Activated T-helper 1 cell treated with anti-CD3 and anti-CD28 coated beads, Interleukin-12 subunit alpha, Interleukin-12 subunit beta, Interleukin-2, Interleukin-4 antibody, amounts not matched to agents 30 ng/mL and 10 ng/mL and 1 ng/mL, durations not matched to agents 14 hours and 24 hours and 36 hours (primary cell): ENCODE measurements around the gene LAMB1. TPM values are rescaled to one million over a fixed set of nuclear protein-coding genes. Genes with fewer than 3 reads are reported as not detected.

Experiments
- DNase-seq: peaks from one replicate; pipeline ENCODE4 v3.0.0; 2021; ENCODE audit warnings: low spot score
- H3K27ac Mint-ChIP-seq: one replicate; pipeline ENCODE4 v1.8.0; 2021; ENCODE audit warnings: mild to moderate bottlenecking, mixed read lengths
- H3K27me3 Mint-ChIP-seq: one replicate; pipeline ENCODE4 v1.8.0; 2022; ENCODE audit warnings: mild to moderate bottlenecking, moderate library complexity, mixed read lengths; ENCODE audit not compliant: insufficient read depth
- H3K36me3 Mint-ChIP-seq: one replicate; pipeline ENCODE4 v1.8.0; 2021; ENCODE audit warnings: low read depth, mixed read lengths
- H3K4me1 Mint-ChIP-seq: one replicate; pipeline ENCODE4 v1.8.0; 2021; ENCODE audit warnings: low read depth, mixed read lengths
- H3K4me3 Mint-ChIP-seq: one replicate; pipeline ENCODE4 v1.8.0; 2021; ENCODE audit warnings: mild to moderate bottlenecking, moderate library complexity, mixed read lengths
- H3K9me3 Mint-ChIP-seq: one replicate; pipeline ENCODE4 v1.8.0; 2021; ENCODE audit warnings: mixed read lengths
- intact Hi-C: fragments of 100-400 bp; cut with micrococcal nuclease; formaldehyde crosslinking; loops from one replicate; pipeline ENCODE4 v1.15.1; 2024
- total RNA-seq: library from RNA; stranded (reverse); gene quantifications from 2 replicates; pipeline ENCODE4 v1.2.3, GENCODE V29; 2022

The LAMB1 gene
- not detected in 2 replicates for total RNA-seq

DNA sequence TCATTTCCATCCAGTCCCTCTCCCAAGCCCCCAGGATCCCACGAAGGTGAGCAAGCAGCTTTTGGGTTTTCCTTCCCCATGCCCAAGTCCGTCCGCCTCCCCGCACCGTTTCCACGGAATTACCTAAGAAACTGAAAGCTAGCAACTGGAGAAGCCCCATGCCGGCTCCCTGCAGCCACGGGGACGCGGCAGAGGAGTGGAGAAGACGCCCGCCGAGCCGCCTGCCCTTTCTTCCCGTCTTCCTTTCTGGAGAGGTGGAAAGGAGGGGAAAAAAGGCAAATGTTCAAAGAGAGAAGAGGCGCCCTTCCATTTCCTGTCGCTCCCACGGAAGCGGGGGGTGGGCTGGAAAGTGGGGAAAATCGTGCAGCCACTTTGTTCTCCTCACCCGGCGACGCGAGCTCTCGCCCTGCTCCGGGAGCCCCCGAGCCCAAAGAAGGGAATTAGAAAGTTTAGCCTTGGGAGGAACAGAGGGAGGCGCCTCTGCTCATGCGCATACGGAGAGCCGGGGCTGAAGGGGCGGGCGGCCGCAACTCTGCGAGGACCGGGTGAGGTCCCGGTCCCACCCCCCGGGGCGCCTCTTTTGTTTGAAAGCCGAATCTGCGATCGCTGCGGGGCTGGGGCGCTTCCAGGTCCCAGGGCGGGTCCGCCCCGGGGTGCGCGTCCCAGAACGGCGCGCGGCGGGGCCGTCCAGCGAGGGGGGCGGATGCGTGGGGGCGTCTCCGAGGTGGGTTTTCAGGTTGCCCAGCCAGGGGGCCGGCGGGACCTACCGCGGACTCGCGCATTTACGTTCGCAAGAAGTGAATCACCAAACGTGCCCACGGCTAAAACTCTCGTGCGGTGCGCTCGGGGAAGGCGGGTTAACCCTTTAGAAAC lies at the start of gene LAMB1:
TSS of gene LAMB1 (minus strand) at position 436 of the 873 bp plus-strand sequence. CDS start at position 160, 276 bp downstream.
- Mint-ChIP-seq H3K4me1 (no peaks in the 10 kb centered on the region), H3K4me3 (peak within 1 kb of the TSS; percentile 48), H3K27ac (peak within 1 kb of the TSS; percentile 12), H3K27me3 (peaks cover 62% of the 10 kb centered on the region), H3K36me3 (no peaks in the 10 kb centered on the region), H3K9me3 (no peaks in the 10 kb centered on the region)
- DNase-seq = no peak
- intact Hi-C loops = no loop called here

- intact Hi-C loops = no loop called here
- Mint-ChIP-seq H3K36me3 (no peaks in the 10 kb centered on the region), H3K9me3 (no peaks in the 10 kb centered on the region), H3K4me3 (no peak overlapping the region), H3K27ac (no peak overlapping the region), H3K4me1 (no peaks in the 10 kb centered on the region), H3K27me3 (peaks cover 7% of the 10 kb centered on the region)
- DNase-seq = no peak
These were observed 48.5 kb upstream of the LAMB1 start for GRCh38 chr7:108051454-108051853.

- Mint-ChIP-seq H3K4me3 (no peak overlapping the region), H3K9me3 (no peaks in the 10 kb centered on the region), H3K36me3 (no peaks in the 10 kb centered on the region), H3K27me3 (peaks cover 7% of the 10 kb centered on the region), H3K27ac (no peak overlapping the region), H3K4me1 (no peaks in the 10 kb centered on the region)
- DNase-seq = no peak
- intact Hi-C loops = no loop called here
These were observed 47.0 kb upstream of the LAMB1 start for GRCh38 chr7:108049962-108050361.

GRCh38 chr7:108048422-108048821 lies 45.5 kb upstream of the LAMB1 start:
- Mint-ChIP-seq H3K27ac (no peak overlapping the region), H3K27me3 (peaks cover 5% of the 10 kb centered on the region), H3K4me1 (no peaks in the 10 kb centered on the region), H3K36me3 (no peaks in the 10 kb centered on the region), H3K9me3 (no peaks in the 10 kb centered on the region), H3K4me3 (no peak overlapping the region)
- intact Hi-C loops = no loop called here
- no peak for DNase-seq

- H3K27ac Mint-ChIP-seq = no peak overlapping the region
- H3K4me1 Mint-ChIP-seq = no peaks in the 10 kb centered on the region
- intact Hi-C loops = no loop called here
- DNase-seq = no peak
- no peaks in the 10 kb centered on the region for H3K9me3 Mint-ChIP-seq
- no peaks in the 10 kb centered on the region for H3K36me3 Mint-ChIP-seq
- no peak overlapping the region for H3K4me3 Mint-ChIP-seq
- peaks cover 12% of the 10 kb centered on the region for H3K27me3 Mint-ChIP-seq
These were observed 44.1 kb upstream of the LAMB1 start for GRCh38 chr7:108046952-108047506.

- no peak for DNase-seq
- no peaks in the 10 kb centered on the region for H3K36me3 Mint-ChIP-seq
- no peak overlapping the region for H3K4me3 Mint-ChIP-seq
- H3K9me3 Mint-ChIP-seq = no peaks in the 10 kb centered on the region
- intact Hi-C loops = no loop called here
- H3K27ac Mint-ChIP-seq = no peak overlapping the region
- H3K27me3 Mint-ChIP-seq = peaks cover 12% of the 10 kb centered on the region
- H3K4me1 Mint-ChIP-seq = no peaks in the 10 kb centered on the region
These were observed 42.7 kb upstream of the LAMB1 start for GRCh38 chr7:108045669-108046068.

DNA sequence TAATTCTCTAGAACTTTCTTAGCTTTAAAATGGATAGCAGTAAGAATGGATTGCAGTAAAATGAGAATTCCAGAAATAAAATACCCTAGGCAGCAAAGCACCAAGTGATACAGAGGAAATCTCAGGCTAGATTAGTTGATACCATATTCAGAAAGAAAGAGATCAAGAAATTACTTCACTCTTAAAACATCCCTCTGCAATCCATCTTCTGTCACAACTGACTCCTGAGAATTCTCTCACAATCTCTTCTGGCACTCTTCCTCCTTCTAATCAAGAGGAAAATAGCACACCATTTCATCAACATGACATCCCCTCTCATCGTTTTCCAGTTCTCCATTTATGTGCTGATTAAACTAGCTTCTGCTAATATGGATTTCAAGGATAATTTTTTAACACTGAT lies 42.2 kb upstream of the LAMB1 start:
- intact Hi-C loops = no loop called here
- no peak overlapping the region for H3K27ac Mint-ChIP-seq
- H3K36me3 Mint-ChIP-seq = no peaks in the 10 kb centered on the region
- H3K9me3 Mint-ChIP-seq = no peaks in the 10 kb centered on the region
- DNase-seq = no peak
- no peaks in the 10 kb centered on the region for H3K4me1 Mint-ChIP-seq
- no peak overlapping the region for H3K4me3 Mint-ChIP-seq
- peaks cover 12% of the 10 kb centered on the region for H3K27me3 Mint-ChIP-seq

GRCh38 chr7:108044345-108044744 lies 41.4 kb upstream of the LAMB1 start:
- H3K27me3 Mint-ChIP-seq = peaks cover 15% of the 10 kb centered on the region
- intact Hi-C loops = no loop called here
- H3K27ac Mint-ChIP-seq = no peak overlapping the region
- no peaks in the 10 kb centered on the region for H3K9me3 Mint-ChIP-seq
- no peak overlapping the region for H3K4me3 Mint-ChIP-seq
- DNase-seq = no peak
- H3K36me3 Mint-ChIP-seq = no peaks in the 10 kb centered on the region
- no peaks in the 10 kb centered on the region for H3K4me1 Mint-ChIP-seq

DNA sequence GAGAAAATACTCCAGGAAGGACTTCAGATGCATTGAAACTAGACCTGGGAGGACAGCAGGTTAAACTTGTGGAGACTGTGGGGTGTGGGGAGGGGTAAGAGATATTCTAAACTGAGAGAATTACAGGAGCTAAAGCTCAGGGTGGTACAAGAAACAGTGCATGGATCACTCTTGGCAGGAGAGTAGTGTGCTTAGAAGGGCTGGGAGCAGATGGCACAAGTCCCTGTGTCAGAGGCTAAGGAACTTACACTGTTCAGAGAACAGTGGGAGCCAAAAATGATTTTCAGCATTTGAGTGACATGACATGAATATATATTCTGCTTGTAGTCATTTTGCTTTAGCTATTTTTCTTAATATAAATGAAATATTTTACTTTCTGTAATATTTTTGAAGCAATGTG lies 36.0 kb upstream of the LAMB1 start:
- intact Hi-C loops = no loop called here
- Mint-ChIP-seq H3K4me1 (no peaks in the 10 kb centered on the region), H3K9me3 (no peaks in the 10 kb centered on the region), H3K4me3 (no peak overlapping the region), H3K36me3 (no peaks in the 10 kb centered on the region), H3K27ac (no peak overlapping the region), H3K27me3 (peaks cover 15% of the 10 kb centered on the region)
- no peak for DNase-seq

DNA sequence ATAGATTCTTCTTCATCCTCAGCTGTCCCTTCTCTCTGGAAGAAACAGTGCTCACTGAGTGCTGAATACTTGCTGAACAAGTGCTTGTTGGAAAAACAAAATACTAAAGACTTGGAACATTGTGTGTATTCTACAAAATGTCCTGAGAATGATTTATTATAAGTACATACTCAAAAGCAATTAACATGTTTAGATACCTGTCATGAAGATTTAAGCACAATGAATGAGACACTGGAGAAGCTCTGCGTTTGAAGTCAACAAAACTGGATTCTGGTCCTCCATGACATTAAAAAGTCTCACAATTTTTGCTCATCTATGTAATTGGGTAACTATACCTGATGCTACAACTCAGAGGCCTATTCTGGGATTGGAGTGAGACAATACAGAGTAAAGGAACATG lies 34.8 kb upstream of the LAMB1 start:
- intact Hi-C loops = no loop called here
- no peak overlapping the region for H3K27ac Mint-ChIP-seq
- no peaks in the 10 kb centered on the region for H3K36me3 Mint-ChIP-seq
- DNase-seq = no peak
- no peaks in the 10 kb centered on the region for H3K9me3 Mint-ChIP-seq
- no peaks in the 10 kb centered on the region for H3K4me1 Mint-ChIP-seq
- no peak overlapping the region for H3K4me3 Mint-ChIP-seq
- H3K27me3 Mint-ChIP-seq = peaks cover 13% of the 10 kb centered on the region

DNA sequence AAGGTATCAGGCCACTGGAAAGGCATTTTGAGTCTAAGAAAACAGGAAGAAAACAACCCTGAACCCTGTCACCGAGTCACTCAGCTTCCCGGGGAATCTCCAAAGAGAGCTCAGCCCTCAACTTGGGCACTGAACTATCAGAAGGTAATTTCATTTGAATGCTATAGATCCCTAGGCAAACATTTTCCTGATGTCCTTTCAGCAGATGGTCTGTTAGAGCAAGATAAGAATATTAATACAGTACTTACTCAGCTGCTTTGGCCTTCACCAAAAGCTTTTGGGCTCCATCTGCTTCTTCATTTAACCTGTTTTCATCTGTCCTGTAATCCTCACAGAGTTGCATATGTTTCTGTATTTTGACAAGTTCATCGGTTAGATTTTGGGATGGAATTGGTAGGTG lies 34.2 kb upstream of the LAMB1 start:
- Mint-ChIP-seq H3K27ac (no peak overlapping the region), H3K4me3 (no peak overlapping the region), H3K36me3 (no peaks in the 10 kb centered on the region), H3K9me3 (no peaks in the 10 kb centered on the region), H3K27me3 (peaks cover 8% of the 10 kb centered on the region), H3K4me1 (no peaks in the 10 kb centered on the region)
- intact Hi-C loops = no loop called here
- DNase-seq = no peak

DNA sequence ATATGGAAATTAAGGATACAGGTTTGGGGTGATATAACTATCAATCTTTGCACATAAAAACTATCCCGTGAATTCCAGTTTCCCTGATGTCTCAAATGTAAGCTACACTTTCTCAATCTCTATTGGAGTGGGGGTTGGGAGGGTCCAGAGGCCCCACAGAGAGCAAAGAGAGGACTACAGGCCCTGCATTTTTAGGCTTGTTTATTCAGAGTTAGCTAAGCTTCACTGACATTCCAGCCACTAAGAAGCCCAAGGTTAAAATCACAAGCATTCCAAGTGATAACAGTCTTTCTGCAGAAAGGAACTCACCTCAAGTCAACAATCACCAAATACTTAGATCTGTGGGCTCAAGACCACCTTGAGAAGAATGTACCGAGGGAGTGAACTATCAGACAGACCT lies 31.6 kb upstream of the LAMB1 start:
- intact Hi-C loops = no loop called here
- no peaks in the 10 kb centered on the region for H3K36me3 Mint-ChIP-seq
- peaks cover 2% of the 10 kb centered on the region for H3K27me3 Mint-ChIP-seq
- no peaks in the 10 kb centered on the region for H3K9me3 Mint-ChIP-seq
- no peak for DNase-seq
- no peak overlapping the region for H3K27ac Mint-ChIP-seq
- H3K4me3 Mint-ChIP-seq = no peak overlapping the region
- H3K4me1 Mint-ChIP-seq = no peaks in the 10 kb centered on the region

DNA sequence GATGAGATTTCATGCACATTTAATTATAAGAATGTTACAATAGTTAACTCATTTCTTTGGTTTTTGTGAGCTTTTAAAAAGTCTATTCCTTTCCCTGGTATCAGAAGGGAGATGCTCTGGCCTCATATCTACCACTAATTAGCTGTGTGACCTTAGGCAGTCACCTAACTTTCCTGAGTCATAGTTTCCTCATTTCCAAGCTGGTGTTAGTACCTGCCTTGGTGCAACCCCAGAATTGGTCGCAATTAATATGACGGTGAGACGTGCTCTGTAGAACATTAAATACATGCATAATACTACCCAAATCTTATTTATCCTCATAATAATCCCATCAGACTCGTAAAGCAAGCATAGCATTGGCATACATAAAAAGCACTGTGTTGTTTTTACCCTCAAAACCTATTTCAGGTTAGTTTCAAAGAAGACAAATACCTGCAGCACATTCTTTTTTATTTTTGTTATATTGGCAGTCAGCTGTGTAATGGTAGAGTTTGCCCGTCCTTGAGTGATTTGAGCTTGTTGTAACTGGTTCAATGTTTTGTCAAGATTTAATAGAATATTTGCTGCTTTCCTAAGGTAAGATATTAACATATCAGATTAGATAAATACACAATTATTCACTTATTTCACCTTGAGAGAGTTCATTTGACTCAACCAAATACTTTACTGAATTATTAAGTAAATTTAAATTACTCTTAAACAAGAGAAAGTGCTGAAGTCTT lies 31.0 kb upstream of the LAMB1 start:
- Mint-ChIP-seq H3K36me3 (no peaks in the 10 kb centered on the region), H3K27ac (no peak overlapping the region), H3K27me3 (peaks cover 4% of the 10 kb centered on the region), H3K4me1 (no peaks in the 10 kb centered on the region), H3K4me3 (no peak overlapping the region), H3K9me3 (no peaks in the 10 kb centered on the region)
- no peak for DNase-seq
- intact Hi-C loops = no loop called here
